ENCODE data around the gene FCAMR. TPM values are rescaled to one million over a fixed set of nuclear protein-coding genes. Genes with fewer than 3 reads are reported as not detected.
A peak's percentile ranks its signal among the peaks of the same experiment; 100 is the strongest.

The FCAMR gene
- polyA plus RNA-seq, 1 donor: 5.3 TPM

DNA sequence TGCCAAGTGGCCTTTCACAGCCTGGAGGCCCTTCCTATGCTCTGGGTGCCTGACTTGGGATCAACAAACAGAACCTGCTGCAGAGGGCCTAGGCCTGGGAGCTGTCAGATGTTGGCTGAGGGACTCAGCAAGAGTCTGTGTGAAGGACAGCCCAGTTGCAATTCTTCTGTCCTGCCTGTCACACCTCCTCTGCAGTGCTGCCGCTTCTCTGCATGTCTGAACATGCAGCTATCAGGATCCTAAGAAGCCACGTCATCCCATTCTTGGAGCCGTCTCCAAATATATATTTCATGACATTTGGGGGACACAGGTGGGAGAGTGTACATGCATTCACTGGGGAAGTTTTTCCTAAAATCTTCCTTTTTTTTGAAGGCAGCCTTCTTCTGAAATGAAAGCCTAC, 8.6 kb downstream of the FCAMR start:
- DNase-seq: no peak
- no peaks in the 10 kb centered on the region for H3K9me3 ChIP-seq (ENCODE audit: control insufficient read depth, low read depth, low read length)
- H3K4me3 ChIP-seq (ENCODE audit: low read length): no peak overlapping the region
- no peaks in the 10 kb centered on the region for H3K27me3 ChIP-seq (ENCODE audit: control insufficient read depth, insufficient read depth, low read length)
- H3K4me1 ChIP-seq (ENCODE audit: control insufficient read depth, insufficient read depth, low read length): peaks cover 17% of the 10 kb centered on the region
- H3K36me3 ChIP-seq (ENCODE audit: control insufficient read depth, insufficient read depth, low read length): no peaks in the 10 kb centered on the region
- no CpG with 5 or more reads among the region's 3 CpGs for WGBS (ENCODE audit: insufficient coverage, low lambda C conversion rate)
- no peak overlapping the region for H3K27ac ChIP-seq (ENCODE audit: low read length)

DNA sequence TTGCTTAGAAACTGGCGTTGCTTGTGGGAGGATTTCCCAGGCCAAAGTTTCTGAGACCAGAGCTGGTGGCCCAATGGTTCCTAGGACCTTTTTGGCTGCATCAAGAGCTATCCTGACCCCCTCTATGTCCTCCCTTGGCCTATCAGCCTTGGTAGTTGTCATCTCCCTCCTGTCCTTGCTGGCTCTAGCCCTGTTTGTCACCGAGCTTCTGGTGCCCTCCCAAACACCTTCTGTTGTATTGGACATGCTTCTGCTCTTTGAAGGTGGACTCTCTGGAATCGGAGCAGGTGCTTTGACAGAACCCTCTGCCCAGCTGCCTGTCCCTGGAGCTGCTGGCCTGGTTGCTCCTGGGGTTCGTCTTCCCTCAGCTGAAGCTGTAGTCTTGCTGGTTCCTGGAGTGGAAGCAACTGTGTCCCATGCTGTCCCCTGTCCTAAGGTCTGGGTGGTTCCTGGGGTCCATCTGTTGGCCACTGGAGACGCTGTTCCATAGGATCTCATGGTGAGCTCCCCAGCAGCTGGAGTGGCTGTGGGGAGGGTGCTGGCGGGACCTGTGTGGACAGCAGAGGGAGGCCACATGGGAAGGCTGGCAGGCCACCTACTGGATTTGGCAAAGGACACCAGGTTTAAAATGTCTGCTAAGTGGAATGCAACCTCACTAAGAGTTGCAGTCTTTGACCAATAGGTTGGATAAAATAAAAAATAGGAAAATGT, 9.4 kb downstream of the FCAMR start:
- no peak for DNase-seq
- no CpG with 5 or more reads among the region's 6 CpGs for WGBS (ENCODE audit: insufficient coverage, low lambda C conversion rate)
- Histone ChIP-seq H3K4me1 (ENCODE audit: control insufficient read depth, insufficient read depth, low read length) (peaks cover 24% of the 10 kb centered on the region), H3K9me3 (ENCODE audit: control insufficient read depth, low read depth, low read length) (no peaks in the 10 kb centered on the region), H3K27ac (ENCODE audit: low read length) (no peak overlapping the region), H3K27me3 (ENCODE audit: control insufficient read depth, insufficient read depth, low read length) (no peaks in the 10 kb centered on the region), H3K36me3 (ENCODE audit: control insufficient read depth, insufficient read depth, low read length) (no peaks in the 10 kb centered on the region), H3K4me3 (ENCODE audit: low read length) (no peak overlapping the region)

DNA sequence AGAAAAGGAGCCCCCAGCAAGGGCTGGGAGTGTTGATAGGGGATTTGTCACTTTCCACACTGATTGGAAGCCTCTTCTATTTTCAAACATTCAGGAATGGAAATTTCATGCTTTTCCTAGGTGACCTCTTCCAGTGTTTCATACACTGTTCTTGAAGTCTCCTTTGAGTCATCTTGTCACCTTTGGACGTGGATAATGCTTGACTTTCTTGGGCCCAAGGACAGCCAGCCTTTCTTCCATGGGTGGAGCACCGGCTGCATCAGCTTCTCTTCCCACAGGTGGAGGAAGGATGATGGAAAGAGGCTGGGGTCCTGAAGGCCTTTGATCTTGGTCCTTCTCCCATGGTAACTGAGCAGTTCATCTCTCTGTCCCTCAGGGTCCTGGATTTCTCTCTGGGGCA, 12.1 kb downstream of the FCAMR start:
- WGBS (ENCODE audit: insufficient coverage, low lambda C conversion rate): no CpG with 5 or more reads among the region's 2 CpGs
- Histone ChIP-seq H3K9me3 (ENCODE audit: control insufficient read depth, low read depth, low read length) (no peaks in the 10 kb centered on the region), H3K27ac (ENCODE audit: low read length) (no peak overlapping the region), H3K27me3 (ENCODE audit: control insufficient read depth, insufficient read depth, low read length) (no peaks in the 10 kb centered on the region), H3K36me3 (ENCODE audit: control insufficient read depth, insufficient read depth, low read length) (no peaks in the 10 kb centered on the region), H3K4me3 (ENCODE audit: low read length) (no peak overlapping the region), H3K4me1 (ENCODE audit: control insufficient read depth, insufficient read depth, low read length) (peaks cover 41% of the 10 kb centered on the region)
- peak in 1 of 2 donors; percentile 57 for DNase-seq

DNA sequence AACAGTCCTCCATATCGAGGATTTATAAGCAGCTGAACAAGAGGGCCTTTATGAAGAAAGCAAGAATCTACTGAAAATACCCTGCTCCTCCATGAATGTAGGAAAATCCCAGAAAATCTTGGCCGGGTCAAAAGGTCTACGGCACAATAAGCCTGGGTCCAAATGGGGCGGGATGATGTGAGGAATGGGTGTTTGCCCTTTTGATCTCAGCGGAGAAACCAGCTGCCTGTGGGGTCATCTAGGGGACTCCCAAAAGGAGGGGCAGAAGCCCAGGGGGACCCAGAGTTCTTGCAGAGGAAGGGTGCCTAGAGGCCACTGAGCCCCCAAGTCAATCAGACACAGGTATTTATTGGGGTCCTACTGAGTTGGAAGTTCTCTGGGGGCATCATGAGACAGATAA, 12.6 kb downstream of the FCAMR start:
- no peaks in the 10 kb centered on the region for H3K9me3 ChIP-seq (ENCODE audit: control insufficient read depth, low read depth, low read length)
- no CpG with 5 or more reads among the region's 5 CpGs for WGBS (ENCODE audit: insufficient coverage, low lambda C conversion rate)
- no peak for DNase-seq
- H3K36me3 ChIP-seq (ENCODE audit: control insufficient read depth, insufficient read depth, low read length): no peaks in the 10 kb centered on the region
- no peaks in the 10 kb centered on the region for H3K27me3 ChIP-seq (ENCODE audit: control insufficient read depth, insufficient read depth, low read length)
- no peak overlapping the region for H3K27ac ChIP-seq (ENCODE audit: low read length)
- peaks cover 46% of the 10 kb centered on the region for H3K4me1 ChIP-seq (ENCODE audit: control insufficient read depth, insufficient read depth, low read length)
- no peak overlapping the region for H3K4me3 ChIP-seq (ENCODE audit: low read length)

DNA sequence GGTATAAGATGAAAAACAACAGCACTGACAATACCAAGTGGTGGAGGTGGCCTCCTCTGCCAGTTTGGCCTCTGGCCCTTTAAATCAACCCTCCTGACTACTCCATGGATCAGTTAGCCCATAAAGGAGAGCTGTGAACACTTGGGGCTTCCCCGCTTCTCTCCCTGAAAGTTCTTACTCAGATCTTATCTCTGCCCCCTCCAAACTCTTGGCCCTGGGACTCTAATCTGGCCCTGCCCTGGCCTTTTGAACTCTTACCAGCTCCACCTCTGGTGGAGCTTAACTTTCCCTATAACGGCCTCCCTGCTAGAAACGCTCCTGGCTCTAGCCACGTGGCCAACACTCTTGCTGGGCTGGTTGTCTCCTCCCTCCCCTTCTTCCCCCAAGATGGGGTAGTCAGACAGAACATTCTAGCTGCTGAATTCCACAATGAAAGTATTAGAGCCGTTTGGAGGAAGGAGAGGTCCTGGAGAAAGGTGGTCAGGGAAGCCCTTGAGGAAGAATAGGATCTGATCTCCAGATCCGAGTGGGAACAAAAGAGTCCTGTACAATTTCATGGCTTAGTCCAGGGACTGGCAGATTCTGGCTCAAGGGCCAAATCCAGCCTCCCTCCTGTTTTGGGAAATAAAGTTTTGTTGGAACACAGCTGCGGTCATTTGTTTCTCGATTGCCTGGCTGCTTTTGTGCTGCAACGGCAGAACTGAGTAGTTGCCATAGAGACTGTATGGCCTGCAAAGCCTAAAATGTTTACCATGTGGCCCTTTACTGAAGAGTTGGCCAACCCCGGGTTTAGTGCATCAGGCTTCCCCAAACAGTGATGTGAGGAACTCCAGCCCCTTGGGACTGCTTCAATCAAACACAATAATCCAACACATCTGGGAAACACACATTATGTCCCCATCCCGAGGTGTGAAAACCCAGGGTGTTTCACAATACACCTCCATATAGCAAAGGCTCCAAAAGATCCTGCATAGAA, 14.5 kb downstream of the FCAMR start:
- Histone ChIP-seq H3K4me3 (ENCODE audit: low read length) (no peak overlapping the region), H3K27ac (ENCODE audit: low read length) (peak overlapping the region; percentile 39), H3K9me3 (ENCODE audit: control insufficient read depth, low read depth, low read length) (no peaks in the 10 kb centered on the region), H3K36me3 (ENCODE audit: control insufficient read depth, insufficient read depth, low read length) (no peaks in the 10 kb centered on the region), H3K27me3 (ENCODE audit: control insufficient read depth, insufficient read depth, low read length) (no peaks in the 10 kb centered on the region), H3K4me1 (ENCODE audit: control insufficient read depth, insufficient read depth, low read length) (peaks cover 64% of the 10 kb centered on the region)
- peak in 1 of 2 donors; percentile 90 for DNase-seq
- 17% methylated on average over 1 of the region's 11 CpGs for WGBS (ENCODE audit: insufficient coverage, low lambda C conversion rate)

- no peaks in the 10 kb centered on the region for H3K36me3 ChIP-seq (ENCODE audit: control insufficient read depth, insufficient read depth, low read length)
- DNase-seq: peak in 1 of 2 donors; percentile 70
- no peaks in the 10 kb centered on the region for H3K9me3 ChIP-seq (ENCODE audit: control insufficient read depth, low read depth, low read length)
- H3K4me1 ChIP-seq (ENCODE audit: control insufficient read depth, insufficient read depth, low read length): peaks cover 71% of the 10 kb centered on the region
- H3K4me3 ChIP-seq (ENCODE audit: low read length): no peak overlapping the region
- H3K27me3 ChIP-seq (ENCODE audit: control insufficient read depth, insufficient read depth, low read length): no peaks in the 10 kb centered on the region
- 40% methylated on average over 2 of the region's 10 CpGs for WGBS (ENCODE audit: insufficient coverage, low lambda C conversion rate)
- H3K27ac ChIP-seq (ENCODE audit: low read length): peak overlapping the region; percentile 25
Observed at GRCh38 chr1:206954459-206955342, 15.6 kb downstream of the FCAMR start.

DNA sequence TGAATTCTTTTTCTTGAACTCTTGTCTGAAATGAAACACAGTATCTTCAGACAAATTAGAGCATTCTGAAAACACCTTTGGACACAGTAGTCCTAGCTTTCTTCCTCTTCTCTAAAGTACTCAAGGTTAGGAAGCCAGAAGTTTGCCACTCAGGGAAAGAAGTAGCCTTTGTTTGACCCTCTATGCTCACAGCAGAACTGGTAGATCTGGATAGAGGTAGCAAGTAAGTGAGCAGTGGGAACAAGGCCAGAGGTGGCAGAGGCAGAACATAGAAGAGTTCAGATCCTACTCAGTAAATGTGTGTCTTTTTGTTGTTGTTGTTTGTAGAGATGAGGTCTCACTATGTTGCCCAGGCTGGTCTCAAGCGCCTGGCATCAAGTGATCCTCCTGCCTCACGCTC, 16.6 kb downstream of the FCAMR start:
- WGBS (ENCODE audit: insufficient coverage, low lambda C conversion rate): no CpG with 5 or more reads among the region's 2 CpGs
- no peak for DNase-seq
- peaks cover 71% of the 10 kb centered on the region for H3K4me1 ChIP-seq (ENCODE audit: control insufficient read depth, insufficient read depth, low read length)

DNA sequence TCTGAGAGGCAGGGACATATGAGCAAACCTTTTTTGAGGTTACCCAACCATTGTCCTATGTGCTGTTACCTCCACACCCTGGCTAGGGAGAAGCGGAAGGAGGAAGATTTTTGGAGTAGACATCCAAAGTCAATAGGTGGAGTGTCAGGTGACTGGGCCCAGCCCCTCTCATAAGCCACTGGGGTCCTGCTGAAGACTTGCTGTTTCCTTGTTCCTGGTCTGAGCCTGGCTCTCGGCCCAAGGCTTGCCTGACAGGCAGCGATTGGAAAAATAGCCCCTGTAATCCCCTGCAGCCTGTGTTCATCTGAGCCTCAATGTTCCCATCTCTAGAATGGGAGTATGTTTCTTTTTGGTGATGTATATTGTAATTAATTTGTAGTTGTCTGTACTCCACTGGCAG, 17.1 kb downstream of the FCAMR start:
- Histone ChIP-seq H3K36me3 (ENCODE audit: control insufficient read depth, insufficient read depth, low read length) (no peaks in the 10 kb centered on the region), H3K27me3 (ENCODE audit: control insufficient read depth, insufficient read depth, low read length) (no peaks in the 10 kb centered on the region), H3K9me3 (ENCODE audit: control insufficient read depth, low read depth, low read length) (no peaks in the 10 kb centered on the region), H3K4me3 (ENCODE audit: low read length) (no peak overlapping the region), H3K27ac (ENCODE audit: low read length) (peak overlapping the region; percentile 80), H3K4me1 (ENCODE audit: control insufficient read depth, insufficient read depth, low read length) (peaks cover 71% of the 10 kb centered on the region)
- WGBS (ENCODE audit: insufficient coverage, low lambda C conversion rate): no CpG with 5 or more reads among the region's 3 CpGs
- DNase-seq: peak in 1 of 2 donors; percentile 46

More for the DNA sequence above, 16.6 kb downstream of the FCAMR start:
- Histone ChIP-seq H3K9me3 (ENCODE audit: control insufficient read depth, low read depth, low read length) (no peaks in the 10 kb centered on the region), H3K27ac (ENCODE audit: low read length) (peak overlapping the region; percentile 80), H3K4me3 (ENCODE audit: low read length) (no peak overlapping the region), H3K36me3 (ENCODE audit: control insufficient read depth, insufficient read depth, low read length) (no peaks in the 10 kb centered on the region), H3K27me3 (ENCODE audit: control insufficient read depth, insufficient read depth, low read length) (no peaks in the 10 kb centered on the region)

GRCh38 chr1:206952171-206952570, 18.1 kb downstream of the FCAMR start:
- DNase-seq: peak in 1 of 2 donors; percentile 80
- Histone ChIP-seq H3K36me3 (ENCODE audit: control insufficient read depth, insufficient read depth, low read length) (no peaks in the 10 kb centered on the region), H3K4me3 (ENCODE audit: low read length) (no peak overlapping the region), H3K9me3 (ENCODE audit: control insufficient read depth, low read depth, low read length) (no peaks in the 10 kb centered on the region), H3K27me3 (ENCODE audit: control insufficient read depth, insufficient read depth, low read length) (no peaks in the 10 kb centered on the region), H3K27ac (ENCODE audit: low read length) (peak overlapping the region; percentile 80), H3K4me1 (ENCODE audit: control insufficient read depth, insufficient read depth, low read length) (peaks cover 65% of the 10 kb centered on the region)
- WGBS (ENCODE audit: insufficient coverage, low lambda C conversion rate): 20% methylated on average over 1 of the region's 4 CpGs

All from large intestine (tissue), 3 donors.